Fibroblast of pulmonary artery (primary cell): ENCODE results near the gene CDX1.

Experiments
- DNase-seq: peaks from one replicate; pipeline ENCODE4 v3.0.0-alpha.2; 2010; ENCODE audit warnings: low read depth
- H3K4me3 ChIP-seq: replicated peaks from 2 replicates; pipeline ENCODE4 v1.5.1; 2011; ENCODE audit warnings: low read depth, mild to moderate bottlenecking, control low read depth, low read length, moderate library complexity
- CTCF ChIP-seq: IDR thresholded peaks from 2 replicates; pipeline ENCODE4 v1.5.1; 2011; ENCODE audit warnings: mild to moderate bottlenecking, control low read depth, low read length, inconsistent platforms; ENCODE audit errors: missing control alignments

CDX1 gene

GRCh38 chr5:150162142-150162513, 4.5 kb upstream of the CDX1 start:
- TF ChIP-seq CTCF = no peak
- no peak overlapping the region for H3K4me3 ChIP-seq
- no peak for DNase-seq

GRCh38 chr5:150163035-150163434, 3.5 kb upstream of the CDX1 start:
- DNase-seq = no peak
- TF ChIP-seq CTCF = no peak
- no peak overlapping the region for H3K4me3 ChIP-seq

DNA sequence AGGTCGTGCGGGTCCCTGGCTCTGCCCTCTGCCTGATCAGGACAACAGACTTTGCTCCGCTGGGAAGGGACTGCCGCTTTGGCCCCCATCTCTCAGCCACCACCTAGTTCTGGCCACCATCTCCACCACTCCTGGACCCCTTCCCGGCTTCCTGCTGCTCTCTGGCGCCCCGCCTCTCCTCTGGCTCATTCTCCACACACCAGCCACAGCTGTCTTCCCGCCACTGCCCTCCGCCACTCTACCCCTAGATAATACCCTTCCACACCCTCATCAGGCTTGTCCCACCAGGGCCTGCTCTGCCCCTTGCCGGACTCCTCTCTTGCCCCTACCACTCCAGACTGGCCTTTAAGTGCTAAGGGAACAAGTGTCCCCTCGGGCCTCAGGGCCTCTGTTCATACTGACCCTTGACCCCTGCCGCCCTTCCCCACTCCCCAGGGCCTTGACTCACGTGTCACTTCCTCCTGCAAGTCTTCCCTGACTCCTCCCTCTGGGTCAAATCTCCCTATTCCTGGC, 3.0 kb upstream of the CDX1 start:
- TF ChIP-seq CTCF = peak; percentile 29
- H3K4me3 ChIP-seq = no peak overlapping the region
- no peak for DNase-seq

GRCh38 chr5:150164211-150164980, 2.2 kb upstream of the CDX1 start:
- no peak for TF ChIP-seq CTCF
- DNase-seq = no peak
- H3K4me3 ChIP-seq = no peak overlapping the region

GRCh38 chr5:150166037-150166649, 435 bp upstream of the CDX1 start:
- no peak for DNase-seq
- H3K4me3 ChIP-seq = no peak overlapping the region
- no peak for TF ChIP-seq CTCF

DNA sequence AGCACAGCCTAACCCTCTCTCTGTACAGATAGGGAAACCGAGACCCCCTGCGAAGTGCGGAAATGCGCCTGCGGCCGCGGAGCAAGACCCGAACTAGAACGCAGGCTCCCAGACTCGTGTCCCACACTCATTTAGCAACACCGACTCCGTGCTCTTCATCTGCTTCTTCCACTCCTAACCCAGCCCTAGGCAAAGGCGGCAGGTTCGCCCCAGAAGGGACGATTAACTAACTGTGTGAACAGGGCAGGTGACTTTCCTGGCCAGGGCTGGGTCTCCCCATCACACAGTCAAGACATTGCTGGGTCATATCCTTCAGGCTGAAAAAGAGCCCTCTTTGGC, 903 bp downstream of the CDX1 start:
- no peak overlapping the region for H3K4me3 ChIP-seq
- no peak for TF ChIP-seq CTCF
- DNase-seq = no peak
